ENCODE results near the gene SH3GL2. TPM values are rescaled to one million over a fixed set of nuclear protein-coding genes. Genes with fewer than 3 reads are reported as not detected.

Gene SH3GL2
- total RNA-seq, 1 experiment from 2014 or later = 1.1 TPM

- BruUV-seq (replicated peaks) = no TSS peak
- CTCF ChIA-PET = no interaction called here
- no peaks in the 10 kb centered on the region for H3K9me3 Mint-ChIP-seq (ENCODE audit: low read depth, unreplicated experiment)
- H3K27ac Mint-ChIP-seq (ENCODE audit: unreplicated experiment) = no peak overlapping the region
- no peaks in the 10 kb centered on the region for H3K36me3 Mint-ChIP-seq (ENCODE audit: insufficient read depth, unreplicated experiment)
- DNase-seq = no peak
- TF ChIP-seq CTCF (IDR thresholded peaks at IDR 0.05; ENCODE audit: unreplicated experiment) = no peak
- no peak overlapping the region for H3K4me3 Mint-ChIP-seq (ENCODE audit: low read depth, unreplicated experiment)
- H3K4me1 Mint-ChIP-seq (ENCODE audit: low read depth, unreplicated experiment) = no peaks in the 10 kb centered on the region
- no peaks in the 10 kb centered on the region for H3K27me3 Mint-ChIP-seq (ENCODE audit: unreplicated experiment)
- intact Hi-C loops (cut with micrococcal nuclease; ENCODE audit: unreplicated experiment) = no loop called here
Observed at GRCh38 chr9:17624571-17624970, 45.7 kb downstream of the SH3GL2 start.

GRCh38 chr9:17625644-17626388 lies 47.0 kb downstream of the SH3GL2 start:
- Mint-ChIP-seq H3K36me3 (ENCODE audit: insufficient read depth, unreplicated experiment) (no peaks in the 10 kb centered on the region), H3K27me3 (ENCODE audit: unreplicated experiment) (no peaks in the 10 kb centered on the region), H3K4me3 (ENCODE audit: low read depth, unreplicated experiment) (no peak overlapping the region), H3K9me3 (ENCODE audit: low read depth, unreplicated experiment) (no peaks in the 10 kb centered on the region), H3K4me1 (ENCODE audit: low read depth, unreplicated experiment) (no peaks in the 10 kb centered on the region), H3K27ac (ENCODE audit: unreplicated experiment) (no peak overlapping the region)
- CTCF ChIA-PET = no interaction called here
- BruUV-seq (replicated peaks) = no TSS peak
- intact Hi-C loops (cut with micrococcal nuclease; ENCODE audit: unreplicated experiment) = no loop called here
- TF ChIP-seq CTCF (IDR thresholded peaks at IDR 0.05; ENCODE audit: unreplicated experiment) = no peak
- DNase-seq = no peak

GRCh38 chr9:17627641-17628040 lies 48.8 kb downstream of the SH3GL2 start:
- intact Hi-C loops (cut with micrococcal nuclease; ENCODE audit: unreplicated experiment) = no loop called here
- H3K4me1 Mint-ChIP-seq (ENCODE audit: low read depth, unreplicated experiment) = no peaks in the 10 kb centered on the region
- CTCF ChIA-PET = no interaction called here
- no peaks in the 10 kb centered on the region for H3K9me3 Mint-ChIP-seq (ENCODE audit: low read depth, unreplicated experiment)
- H3K4me3 Mint-ChIP-seq (ENCODE audit: low read depth, unreplicated experiment) = no peak overlapping the region
- H3K36me3 Mint-ChIP-seq (ENCODE audit: insufficient read depth, unreplicated experiment) = no peaks in the 10 kb centered on the region
- no TSS peak for BruUV-seq (replicated peaks)
- no peak for DNase-seq
- no peak overlapping the region for H3K27ac Mint-ChIP-seq (ENCODE audit: unreplicated experiment)
- no peak for TF ChIP-seq CTCF (IDR thresholded peaks at IDR 0.05; ENCODE audit: unreplicated experiment)
- H3K27me3 Mint-ChIP-seq (ENCODE audit: unreplicated experiment) = no peaks in the 10 kb centered on the region

GRCh38 chr9:17628624-17629023 lies 49.8 kb downstream of the SH3GL2 start:
- no TSS peak for BruUV-seq (replicated peaks)
- no peak for TF ChIP-seq CTCF (IDR thresholded peaks at IDR 0.05; ENCODE audit: unreplicated experiment)
- Mint-ChIP-seq H3K4me1 (ENCODE audit: low read depth, unreplicated experiment) (no peaks in the 10 kb centered on the region), H3K4me3 (ENCODE audit: low read depth, unreplicated experiment) (no peak overlapping the region), H3K9me3 (ENCODE audit: low read depth, unreplicated experiment) (no peaks in the 10 kb centered on the region), H3K36me3 (ENCODE audit: insufficient read depth, unreplicated experiment) (no peaks in the 10 kb centered on the region), H3K27me3 (ENCODE audit: unreplicated experiment) (no peaks in the 10 kb centered on the region), H3K27ac (ENCODE audit: unreplicated experiment) (no peak overlapping the region)
- CTCF ChIA-PET = no interaction called here
- DNase-seq = no peak
- intact Hi-C loops (cut with micrococcal nuclease; ENCODE audit: unreplicated experiment) = no loop called here
